GM12864 (cell line): ENCODE data around the gene NFIB.

Source experiments
- DNase-seq: peaks from one replicate; pipeline ENCODE4 v3.0.0-alpha.2; 2011; ENCODE audit warnings: low read depth
- H3K4me3 ChIP-seq: 2 replicates; pipeline ENCODE4 v1.5.1; 2011; ENCODE audit warnings: mild to moderate bottlenecking, low read depth, low read length, control low read depth
- TF ChIP-seq, protein P1 (sequence below): IDR thresholded peaks from 2 replicates; pipeline ENCODE4 v1.5.1; 2011; ENCODE audit warnings: low read depth, mild to moderate bottlenecking, moderate library complexity, low read length, control low read depth, inconsistent platforms; ENCODE audit errors: missing control alignments

Gene NFIB

GRCh38 chr9:14300588-14300987, 13.4 kb downstream of the NFIB start:
- TF ChIP-seq, protein P1, sequence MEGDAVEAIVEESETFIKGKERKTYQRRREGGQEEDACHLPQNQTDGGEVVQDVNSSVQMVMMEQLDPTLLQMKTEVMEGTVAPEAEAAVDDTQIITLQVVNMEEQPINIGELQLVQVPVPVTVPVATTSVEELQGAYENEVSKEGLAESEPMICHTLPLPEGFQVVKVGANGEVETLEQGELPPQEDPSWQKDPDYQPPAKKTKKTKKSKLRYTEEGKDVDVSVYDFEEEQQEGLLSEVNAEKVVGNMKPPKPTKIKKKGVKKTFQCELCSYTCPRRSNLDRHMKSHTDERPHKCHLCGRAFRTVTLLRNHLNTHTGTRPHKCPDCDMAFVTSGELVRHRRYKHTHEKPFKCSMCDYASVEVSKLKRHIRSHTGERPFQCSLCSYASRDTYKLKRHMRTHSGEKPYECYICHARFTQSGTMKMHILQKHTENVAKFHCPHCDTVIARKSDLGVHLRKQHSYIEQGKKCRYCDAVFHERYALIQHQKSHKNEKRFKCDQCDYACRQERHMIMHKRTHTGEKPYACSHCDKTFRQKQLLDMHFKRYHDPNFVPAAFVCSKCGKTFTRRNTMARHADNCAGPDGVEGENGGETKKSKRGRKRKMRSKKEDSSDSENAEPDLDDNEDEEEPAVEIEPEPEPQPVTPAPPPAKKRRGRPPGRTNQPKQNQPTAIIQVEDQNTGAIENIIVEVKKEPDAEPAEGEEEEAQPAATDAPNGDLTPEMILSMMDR = no peak
- no peak for DNase-seq
- H3K4me3 ChIP-seq = no peak overlapping the region

GRCh38 chr9:14300040-14300439, 13.9 kb downstream of the NFIB start:
- DNase-seq = no peak
- H3K4me3 ChIP-seq = no peak overlapping the region
- TF ChIP-seq, protein P1 = no peak

GRCh38 chr9:14298601-14299022, 15.3 kb downstream of the NFIB start:
- TF ChIP-seq, protein P1 = no peak
- DNase-seq = no peak
- H3K4me3 ChIP-seq = no peak overlapping the region

DNA sequence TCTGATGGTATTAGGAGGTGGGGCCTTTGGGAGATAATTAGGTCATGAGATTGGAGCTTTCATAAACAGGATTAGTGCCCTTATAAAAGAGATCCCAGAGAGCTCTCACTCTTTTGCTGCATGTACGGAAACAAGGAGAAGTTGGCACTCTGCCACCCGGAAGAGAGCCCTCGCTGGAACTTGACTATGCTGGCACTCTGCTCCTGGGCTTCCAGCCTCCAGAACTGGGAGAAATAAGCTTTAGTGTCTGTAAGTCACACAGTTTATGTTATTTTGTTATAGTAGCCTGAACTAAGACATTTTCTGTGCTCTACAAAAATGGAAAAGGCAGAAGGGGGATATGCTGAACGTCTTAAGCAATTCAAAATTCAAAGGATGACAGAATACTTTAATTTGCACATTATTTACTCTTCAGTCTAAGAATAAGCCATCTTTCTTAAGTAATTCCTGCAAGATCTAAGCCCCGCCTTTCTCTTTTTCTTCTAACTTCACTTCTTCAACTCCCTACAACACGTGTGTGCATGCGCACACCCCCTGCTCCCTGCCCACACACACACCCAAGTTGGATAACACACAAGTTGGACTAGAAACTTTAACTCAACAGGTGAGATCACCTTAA, 17.3 kb downstream of the NFIB start:
- DNase-seq = no peak
- no peak overlapping the region for H3K4me3 ChIP-seq
- TF ChIP-seq, protein P1 = no peak

GRCh38 chr9:14294659-14295058, 19.3 kb downstream of the NFIB start:
- no peak overlapping the region for H3K4me3 ChIP-seq
- TF ChIP-seq, protein P1 = no peak
- no peak for DNase-seq

DNA sequence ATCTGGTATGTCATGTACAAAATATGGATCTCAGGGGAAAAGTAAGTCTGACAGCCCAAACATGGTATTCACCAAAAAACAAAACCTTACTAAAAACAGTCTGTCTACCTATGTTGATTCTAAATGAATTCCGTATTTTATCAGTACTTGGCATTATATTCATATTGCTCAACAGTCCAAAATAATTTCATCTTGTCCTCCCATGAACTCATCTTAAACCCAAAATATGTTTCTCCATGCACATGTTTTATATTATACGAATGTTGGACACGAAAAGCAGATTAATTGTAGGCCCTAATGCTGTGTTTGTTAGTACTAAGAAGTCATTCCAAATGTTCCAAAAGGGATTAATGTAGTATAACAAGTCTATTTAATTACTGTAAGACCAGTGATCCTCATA, 20.1 kb downstream of the NFIB start:
- H3K4me3 ChIP-seq = no peak overlapping the region
- DNase-seq = no peak
- TF ChIP-seq, protein P1 = no peak

- DNase-seq = no peak
- H3K4me3 ChIP-seq = no peak overlapping the region
- TF ChIP-seq, protein P1 = no peak
These were observed 21.7 kb downstream of the NFIB start for GRCh38 chr9:14292181-14292739.
